Epithelial cell of proximal tubule (primary cell): Measurements from ENCODE around the gene TPM2. TPM values are rescaled to one million over a fixed set of nuclear protein-coding genes. Genes with fewer than 3 reads are reported as not detected.

Experiments used
- DNase-seq: peaks from one replicate; pipeline ENCODE4 v3.0.0-alpha.2; 2011; ENCODE audit warnings: low read depth
- H3K4me3 ChIP-seq: 2 replicates; pipeline ENCODE4 v1.5.1; 2011; ENCODE audit warnings: low read depth, mild to moderate bottlenecking, low read length
- CTCF ChIP-seq: conservative IDR thresholded peaks from 2 replicates; pipeline ENCODE4 v1.5.1; 2012; ENCODE audit warnings: low read depth, mild to moderate bottlenecking, low read length
- total RNA-seq: library from RNA; depleted of rRNA; stranded (reverse); fragments of >200 nt; gene quantifications from 2 replicates; pipeline ENCODE4 v1.2.3, GENCODE V29; 2015

The TPM2 gene
- total RNA-seq, 1 donor from 2014 or later, result 267 TPM

- DNase-seq, result no peak
Measured at GRCh38 chr9:35684921-35685320, 4.8 kb downstream of the TPM2 start.

GRCh38 chr9:35683323-35683722, 6.4 kb downstream of the TPM2 start:
- H3K4me3 ChIP-seq, result no peak overlapping the region
- no peak for TF ChIP-seq CTCF
- no peak for DNase-seq

More at GRCh38 chr9:35684921-35685320, 4.8 kb downstream of the TPM2 start:
- no peak overlapping the region for H3K4me3 ChIP-seq
- no peak for TF ChIP-seq CTCF

DNA sequence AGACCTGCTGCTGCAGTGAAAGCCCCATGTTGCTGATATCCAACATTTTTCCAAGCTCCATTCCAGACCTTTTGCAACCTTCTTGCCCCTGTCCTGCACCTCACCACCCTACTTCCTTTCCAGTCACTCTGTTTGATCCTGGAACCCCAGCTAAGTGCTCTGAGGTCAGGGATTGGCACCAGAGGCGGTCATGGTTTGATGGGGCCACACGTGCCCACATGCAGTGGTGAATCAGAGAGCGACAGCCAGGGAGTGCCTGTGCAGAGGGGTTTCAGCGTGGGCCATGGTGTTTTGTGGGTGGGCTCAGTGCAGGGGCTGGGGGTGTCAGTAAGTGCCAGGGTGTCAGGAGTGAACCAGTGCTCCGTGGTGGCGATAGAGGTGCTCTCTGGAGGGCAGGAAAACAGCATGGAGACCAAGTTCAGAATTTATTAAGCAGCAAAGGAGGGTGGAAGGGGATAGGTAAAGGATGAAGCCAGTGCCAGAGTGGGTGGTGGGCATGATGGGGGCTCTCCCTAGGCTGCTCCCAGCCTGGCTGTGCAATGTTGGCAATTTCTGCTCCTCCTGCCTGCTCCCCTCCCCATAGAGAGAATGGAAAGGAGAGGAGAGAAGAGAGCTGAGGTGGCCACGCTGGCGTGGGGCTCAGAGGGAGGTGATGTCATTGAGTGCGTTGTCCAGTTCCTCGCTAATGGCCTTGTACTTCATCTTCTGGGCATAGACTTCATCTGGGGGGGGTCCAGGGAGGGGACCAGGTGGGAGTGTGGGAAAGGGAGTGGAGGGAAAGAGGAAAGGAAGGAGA, 7.0 kb downstream of the TPM2 start:
- no peak overlapping the region for H3K4me3 ChIP-seq
- DNase-seq, result no peak

DNA sequence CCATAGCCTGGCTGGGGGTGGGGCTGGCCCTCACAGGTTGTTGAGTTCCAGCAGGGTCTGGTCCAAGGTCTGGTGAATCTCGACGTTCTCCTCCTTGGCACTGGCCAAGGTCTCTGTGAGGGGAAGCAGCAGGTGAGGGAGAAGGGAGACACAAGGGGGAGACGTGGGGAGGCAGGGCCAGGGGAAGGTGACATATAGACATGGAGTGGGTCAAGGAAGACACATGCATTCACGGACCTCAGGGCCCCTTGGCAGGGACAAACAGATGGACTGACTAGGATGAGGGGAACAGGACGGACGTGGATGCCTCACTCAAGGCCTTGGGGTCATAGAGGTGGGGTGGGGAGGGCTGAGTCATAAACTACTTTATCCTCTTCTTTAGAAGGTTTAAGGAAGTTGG, 7.7 kb downstream of the TPM2 start:
- no peak for TF ChIP-seq CTCF
- no peak overlapping the region for H3K4me3 ChIP-seq
- no peak for DNase-seq

More for the DNA sequence above, 7.0 kb downstream of the TPM2 start:
- no peak for TF ChIP-seq CTCF

- no peak for DNase-seq
- H3K4me3 ChIP-seq, result no peak overlapping the region
- TF ChIP-seq CTCF, result no peak
Measured at GRCh38 chr9:35681341-35682002, 8.3 kb downstream of the TPM2 start.

DNA sequence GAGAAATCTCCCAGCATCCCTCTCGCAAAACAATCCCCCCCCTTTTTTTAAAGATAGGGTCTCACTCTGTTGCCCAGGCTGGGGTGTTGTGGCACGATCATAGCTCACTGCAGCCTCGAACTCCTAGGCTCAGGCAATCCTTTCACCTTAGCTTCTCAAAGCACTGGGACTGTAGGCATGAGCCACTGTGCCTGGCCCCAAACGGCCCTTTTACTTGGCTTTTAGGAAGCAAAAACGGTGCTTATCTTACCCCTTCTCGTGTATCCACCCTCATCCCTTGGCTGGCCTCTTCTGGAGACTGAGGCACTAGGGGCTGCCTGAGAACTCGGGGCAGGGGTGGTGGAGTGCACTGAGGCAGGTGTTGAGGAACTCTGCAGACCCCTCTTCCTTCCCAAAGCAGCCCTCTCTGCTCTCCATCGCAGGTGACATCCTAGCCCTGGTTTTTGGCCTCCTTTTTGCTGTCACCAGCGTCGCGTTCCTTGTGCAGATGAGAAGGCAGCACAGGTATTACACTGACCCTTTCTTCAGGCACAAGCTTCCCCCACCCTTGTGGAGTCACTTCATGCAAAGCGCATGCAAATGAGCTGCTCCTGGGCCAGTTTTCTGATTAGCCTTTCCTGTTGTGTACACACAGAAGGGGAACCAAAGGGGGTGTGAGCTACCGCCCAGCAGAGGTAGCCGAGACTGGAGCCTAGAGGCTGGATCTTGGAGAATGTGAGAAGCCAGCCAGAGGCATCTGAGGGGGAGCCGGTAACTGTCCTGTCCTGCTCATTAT, 9.2 kb downstream of the TPM2 start:
- no peak overlapping the region for H3K4me3 ChIP-seq
- TF ChIP-seq CTCF, result no peak
- DNase-seq, result no peak
